GM10266 (cell line): Measurements from ENCODE around the gene ABHD14A.

Experiments used
- DNase-seq: peaks from one replicate; pipeline ENCODE4 v3.0.0; 2012; ENCODE audit errors: extremely low spot score
- CTCF ChIP-seq: IDR thresholded peaks from 2 replicates; pipeline ENCODE4 v1.5.1; 2012; ENCODE audit warnings: mild to moderate bottlenecking, low read depth; ENCODE audit not compliant: control insufficient read depth, insufficient read depth; ENCODE audit errors: missing control alignments

Gene ABHD14A

GRCh38 chr3:52005571-52005986 is 30.7 kb downstream of the ABHD14A start:
- no peak for DNase-seq
- no peak for TF ChIP-seq CTCF

DNA sequence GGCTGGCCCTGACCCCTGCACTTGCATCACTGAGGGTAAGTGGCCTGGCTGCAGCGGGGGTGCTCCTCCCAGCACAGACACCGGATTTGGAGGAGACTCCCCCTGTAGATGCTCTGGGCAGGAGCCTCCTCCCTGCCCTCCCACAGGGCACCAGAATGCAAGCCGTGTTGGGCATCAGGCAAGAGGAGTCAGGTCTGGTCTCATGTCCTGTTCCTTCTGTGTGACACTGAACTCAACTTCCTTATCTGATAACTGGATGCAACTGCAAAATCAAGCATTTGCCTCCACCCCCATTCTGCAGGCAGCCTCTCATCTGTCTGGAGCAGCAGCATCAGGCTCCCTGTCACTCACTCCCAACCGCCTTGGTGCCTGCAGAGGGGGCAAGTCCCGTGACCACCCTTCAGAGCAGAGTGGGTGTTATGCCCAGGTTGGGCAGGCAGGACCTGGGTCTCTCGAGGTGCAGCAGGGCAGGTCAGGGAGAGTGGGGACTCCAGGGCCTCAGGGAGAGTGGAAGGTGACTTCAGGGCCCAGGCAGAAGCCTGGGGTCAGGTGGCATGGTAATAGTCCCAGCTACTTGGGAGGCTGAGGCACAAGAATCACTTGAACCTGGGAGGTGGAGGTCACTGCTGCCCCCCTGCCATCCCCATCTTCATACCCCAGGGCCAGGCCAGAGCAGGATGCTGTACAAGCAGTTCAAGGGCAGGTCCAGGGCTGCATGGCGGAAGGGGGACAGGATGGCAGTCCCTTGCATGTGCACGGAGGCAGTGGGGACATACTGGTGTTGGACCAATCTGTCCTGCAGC is 31.4 kb downstream of the ABHD14A start:
- no peak for DNase-seq
- TF ChIP-seq CTCF = no peak

DNA sequence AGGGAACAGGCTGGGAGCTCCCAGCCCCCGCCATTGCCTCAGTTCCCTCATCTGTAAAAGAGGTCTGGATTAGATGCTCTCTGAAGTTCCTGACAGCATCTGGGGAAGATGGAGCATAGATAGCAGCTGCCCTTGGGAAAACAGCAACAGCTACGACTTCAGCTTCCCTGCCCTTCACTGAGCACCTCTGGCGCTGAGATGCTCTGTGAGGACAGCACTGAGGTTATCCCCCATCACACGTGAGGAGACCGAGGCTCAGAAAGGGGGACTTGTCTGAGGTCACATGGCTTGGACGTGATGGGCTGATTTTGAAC is 31.9 kb downstream of the ABHD14A start:
- TF ChIP-seq CTCF = no peak

DNA sequence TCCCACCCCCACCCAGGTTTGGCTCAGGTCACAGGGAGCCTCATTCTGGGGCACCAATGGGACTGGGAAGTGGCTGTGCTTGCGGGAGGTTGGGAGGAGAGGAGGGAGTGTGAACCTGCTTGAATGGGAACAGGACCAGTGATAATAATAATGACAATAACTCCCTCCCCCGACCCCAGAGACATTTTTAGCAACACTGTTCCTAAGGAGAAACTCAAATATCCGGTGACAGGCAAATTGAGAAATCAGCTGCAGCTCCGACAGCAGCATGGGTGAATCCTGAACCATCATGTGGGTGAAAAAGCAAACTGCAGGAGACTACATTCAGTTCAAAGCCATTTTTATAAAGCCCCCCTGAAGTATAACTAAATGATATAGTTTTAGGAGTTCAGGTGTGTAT is 32.4 kb downstream of the ABHD14A start:
- no peak for DNase-seq
- no peak for TF ChIP-seq CTCF

More for the DNA sequence above, 31.9 kb downstream of the ABHD14A start:
- no peak for DNase-seq

- no peak for TF ChIP-seq CTCF
- DNase-seq = no peak
These were observed 35.6 kb downstream of the ABHD14A start for GRCh38 chr3:52010431-52010830.

DNA sequence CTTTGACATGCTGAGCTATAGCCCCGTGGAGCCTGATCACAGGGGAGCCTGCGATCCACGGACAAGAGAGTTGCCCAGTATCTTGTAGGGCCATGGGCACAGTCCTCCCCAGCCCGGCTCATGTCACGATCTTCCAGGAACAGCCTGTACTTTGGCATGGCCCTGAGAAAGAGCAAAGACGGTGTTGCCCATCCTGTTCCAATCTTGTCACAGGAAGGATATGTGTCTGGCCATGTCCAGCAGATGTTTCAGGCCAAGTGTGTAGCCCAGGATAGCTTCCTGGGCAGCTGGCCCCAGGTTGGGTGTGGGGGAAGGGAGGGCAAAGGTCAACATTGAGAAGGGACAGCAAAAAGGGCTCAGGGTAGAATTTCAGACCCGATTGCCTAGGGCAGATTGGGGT is 37.8 kb downstream of the ABHD14A start:
- no peak for DNase-seq

More for the DNA sequence above, 37.8 kb downstream of the ABHD14A start:
- TF ChIP-seq CTCF = no peak
